AG04449 (cell line): ENCODE results near the gene ALLC.

Experiments
- CTCF ChIA-PET: fragments of 350-600 bp; formaldehyde crosslinking; extraction: SDS; loops from one replicate; lab custom pipeline; 2021; ENCODE audit warnings: antibody characterized with exemption; lab: Yijun Ruan, JAX
- POLR2A ChIA-PET: fragments of 400-600, 350-600 bp; formaldehyde crosslinking; extraction: SDS; loops from one replicate; lab custom pipeline; 2020; ENCODE audit warnings: antibody characterized with exemption, inconsistent platforms; lab: Yijun Ruan, JAX
- DNase-seq: peaks from one replicate; pipeline ENCODE4 v3.0.0-alpha.2; 2010; ENCODE audit warnings: low read depth, low spot score
- H3K4me3 ChIP-seq: 2 replicates; pipeline ENCODE4 v1.5.1; 2011; ENCODE audit warnings: low read depth, mild to moderate bottlenecking, control low read depth, low read length
- CTCF ChIP-seq: IDR thresholded peaks from one replicate; pipeline ENCODE4 v1.5.1; 2011; ENCODE audit warnings: mild to moderate bottlenecking, moderate library complexity, low read length, control low read depth, inconsistent platforms; ENCODE audit not compliant: insufficient read depth; ENCODE audit errors: missing control alignments

The ALLC gene

GRCh38 chr2:3665886-3666612 lies 8.0 kb downstream of the ALLC start:
- ChIA-PET CTCF (no interaction called here), POLR2A (no interaction called here)
- H3K4me3 ChIP-seq, result no peak overlapping the region
- DNase-seq, result no peak
- TF ChIP-seq CTCF, result no peak

GRCh38 chr2:3666613-3666975 lies 8.6 kb downstream of the ALLC start:
- TF ChIP-seq CTCF, result no peak
- POLR2A ChIA-PET, result no interaction called here
- no peak overlapping the region for H3K4me3 ChIP-seq
- no peak for DNase-seq
- CTCF ChIA-PET, result no interaction called here

- DNase-seq, result no peak
- POLR2A ChIA-PET, result no interaction called here
- no peak for TF ChIP-seq CTCF
- CTCF ChIA-PET, result no interaction called here
- no peak overlapping the region for H3K4me3 ChIP-seq
Observed at GRCh38 chr2:3667151-3667631, 9.2 kb downstream of the ALLC start.

- CTCF ChIA-PET, result no interaction called here
- POLR2A ChIA-PET, result no interaction called here
- DNase-seq, result no peak
- H3K4me3 ChIP-seq, result no peak overlapping the region
- no peak for TF ChIP-seq CTCF
Observed at GRCh38 chr2:3669656-3670055, 11.7 kb downstream of the ALLC start.

GRCh38 chr2:3670376-3670775 lies 12.4 kb downstream of the ALLC start:
- CTCF ChIA-PET, result no interaction called here
- TF ChIP-seq CTCF, result no peak
- H3K4me3 ChIP-seq, result no peak overlapping the region
- POLR2A ChIA-PET, result no interaction called here
- no peak for DNase-seq

- CTCF ChIA-PET, result no interaction called here
- TF ChIP-seq CTCF, result no peak
- no peak for DNase-seq
- POLR2A ChIA-PET, result no interaction called here
- H3K4me3 ChIP-seq, result no peak overlapping the region
Observed at GRCh38 chr2:3670941-3671340, 12.9 kb downstream of the ALLC start.
